ENCODE results near the gene ZNF396. TPM values are rescaled to one million over a fixed set of nuclear protein-coding genes. Genes with fewer than 3 reads are reported as not detected.

ZNF396 gene
- polyA plus RNA-seq, 4 donors = 6.1 to 8.1 (median 6.8) TPM

DNA sequence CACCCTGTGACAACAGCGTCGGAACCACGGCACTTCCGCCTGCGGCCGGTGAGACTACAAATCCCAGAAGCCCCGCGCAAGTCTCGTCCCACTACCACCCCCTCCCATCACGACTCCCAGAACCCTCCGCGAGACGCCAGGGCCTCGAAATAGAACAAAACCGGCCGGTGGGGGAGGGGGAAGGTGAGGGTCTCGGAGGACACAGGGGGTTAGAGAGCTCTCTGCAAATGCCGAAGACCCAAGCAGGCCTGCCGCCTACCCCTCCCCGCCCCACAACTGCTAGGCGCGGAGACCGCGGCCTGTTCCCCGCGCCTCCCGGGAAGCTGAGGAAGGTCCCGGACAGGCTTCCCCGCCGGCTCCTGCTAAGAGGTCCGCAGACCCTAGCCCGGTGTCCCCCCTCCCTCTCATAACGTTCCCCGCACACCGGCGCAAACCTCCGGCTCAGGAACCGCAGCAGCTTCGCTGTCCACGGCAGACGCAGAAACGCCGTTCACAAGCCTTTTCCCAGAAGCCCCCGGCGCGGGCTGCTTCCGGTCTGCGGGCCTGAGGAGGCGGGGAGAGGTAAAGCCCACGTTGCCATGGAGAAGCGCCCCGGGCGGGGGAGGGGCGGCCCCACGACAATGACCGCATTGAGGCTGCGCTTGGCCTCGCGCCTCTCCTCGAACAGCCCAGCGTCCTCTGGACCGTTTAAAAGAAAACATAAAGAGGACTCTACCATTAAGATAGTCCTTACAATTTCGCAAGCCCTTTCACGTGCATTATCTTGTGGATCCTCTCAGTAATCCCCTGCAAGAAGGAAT, 33.0 kb downstream of the ZNF396 start, which contains the start of gene ZNF24:
Gene ZNF24 (minus strand): TSS at position 485 of the 800 bp plus-strand sequence. CDS start 3,770 bp downstream, outside the sequence.
- peak; percentile 90 to 94 (median 92) for DNase-seq (ENCODE audit: low read depth in 4 of 4, low spot score in 3 of 4)

- DNase-seq (ENCODE audit: low read depth in 4 of 4, low spot score in 3 of 4) = no peak
These were observed 33.6 kb downstream of the ZNF396 start for GRCh38 chr18:35343488-35343935.

- DNase-seq (ENCODE audit: low read depth in 4 of 4, low spot score in 3 of 4) = no peak
These were observed 39.9 kb downstream of the ZNF396 start for GRCh38 chr18:35337286-35337685.

GRCh38 chr18:35335866-35336265, 41.3 kb downstream of the ZNF396 start:
- DNase-seq (ENCODE audit: low read depth in 4 of 4, low spot score in 3 of 4) = no peak

- DNase-seq (ENCODE audit: low read depth in 4 of 4, low spot score in 3 of 4) = no peak
These were observed 42.3 kb downstream of the ZNF396 start for GRCh38 chr18:35334821-35335220.

DNA sequence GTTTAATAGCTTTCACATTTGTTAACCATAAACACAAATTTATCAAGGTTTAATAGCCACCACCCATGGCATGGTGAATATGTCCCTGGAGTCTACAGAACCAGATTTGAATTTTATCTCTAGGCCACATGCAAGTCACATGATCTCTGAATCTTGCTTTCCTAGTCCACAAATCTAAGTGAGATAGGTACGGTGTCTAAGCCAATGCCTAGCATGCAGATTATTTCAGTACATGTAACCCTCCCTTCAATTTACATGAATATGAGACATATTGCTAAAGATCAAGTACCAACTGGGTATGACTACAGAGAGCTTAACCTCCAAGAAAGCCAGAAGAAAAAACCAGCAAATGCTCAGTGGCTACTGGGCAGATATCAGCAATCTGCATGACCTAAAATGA, 42.9 kb downstream of the ZNF396 start:
- DNase-seq (ENCODE audit: low read depth in 4 of 4, low spot score in 3 of 4) = no peak

GRCh38 chr18:35331367-35332087, 45.6 kb downstream of the ZNF396 start:
- DNase-seq (ENCODE audit: low read depth in 4 of 4, low spot score in 3 of 4) = no peak

- DNase-seq (ENCODE audit: low read depth in 4 of 4, low spot score in 3 of 4) = no peak
These were observed 48.3 kb downstream of the ZNF396 start for GRCh38 chr18:35328868-35329267.

- DNase-seq (ENCODE audit: low read depth in 4 of 4, low spot score in 3 of 4) = no peak
These were observed 50.3 kb downstream of the ZNF396 start for GRCh38 chr18:35326695-35327387.

DNA sequence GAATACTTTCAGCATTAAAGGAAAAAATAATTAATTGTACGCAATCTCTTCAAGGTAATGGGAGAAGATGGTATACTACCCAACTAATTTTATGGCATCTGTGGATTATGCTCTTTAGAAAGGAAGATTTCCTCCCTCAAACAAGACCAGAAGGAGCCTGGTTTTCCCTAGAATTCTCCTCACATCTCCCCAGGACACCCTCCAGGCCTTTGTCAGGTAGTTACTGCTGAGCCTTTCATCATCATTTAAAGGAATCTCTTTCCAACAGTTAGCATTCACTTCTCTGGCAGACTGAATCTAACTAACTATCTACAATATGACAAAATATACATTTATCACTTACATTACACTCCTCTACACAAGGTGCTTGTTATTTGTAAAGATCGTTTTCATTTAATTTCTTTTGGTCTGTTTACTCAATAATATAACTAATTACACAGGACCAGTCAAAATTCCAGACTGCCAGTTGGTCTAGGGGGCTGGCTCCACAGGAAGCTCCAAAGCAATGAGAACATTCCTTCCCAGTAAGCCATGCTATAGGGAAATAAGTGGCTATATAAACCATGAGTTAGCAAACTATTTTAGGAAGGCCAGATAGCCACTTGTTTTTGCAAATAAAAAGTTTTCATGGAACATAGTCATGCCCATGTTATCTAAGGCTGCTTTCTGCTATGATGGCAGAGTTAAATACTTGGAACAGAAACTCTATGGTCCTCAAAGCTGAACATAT, 52.0 kb downstream of the ZNF396 start:
- no peak for DNase-seq (ENCODE audit: low read depth in 4 of 4, low spot score in 3 of 4)

- DNase-seq (ENCODE audit: low read depth in 4 of 4, low spot score in 3 of 4) = no peak
These were observed 54.4 kb downstream of the ZNF396 start for GRCh38 chr18:35322486-35323458.

Other genes with a start within 250 kb of the ZNF396 start
- 10 to 100 TPM; 45.4 to 58.2 (median 50.1) TPM for gene ZNF397, start 136.3 kb downstream of the ZNF396 start, polyA plus RNA-seq (ENCODE audit: insufficient read length in 4 of 4)
- 10 to 100 TPM; 32.7 to 42.5 (median 37.1) TPM for gene ZSCAN30, start 87.1 kb downstream of the ZNF396 start, polyA plus RNA-seq (ENCODE audit: insufficient read length in 4 of 4)
- gene ZNF24, start 32.9 kb downstream of the ZNF396 start, polyA plus RNA-seq (ENCODE audit: insufficient read length in 4 of 4) = 10 to 100 TPM; 69.1 to 86.9 (median 85.6) TPM
- 10 to 100 TPM; 24.2 to 34.1 (median 31.6) TPM for gene INO80C, start 120.6 kb upstream of the ZNF396 start, polyA plus RNA-seq (ENCODE audit: insufficient read length in 4 of 4)
- gene GALNT1, start 204.4 kb upstream of the ZNF396 start, polyA plus RNA-seq (ENCODE audit: insufficient read length in 4 of 4) = 10 to 100 TPM; 60.7 to 77.5 (median 74.1) TPM

Measured in right renal pelvis (tissue), 4 donors.